Measurements from ENCODE around the gene EIF4ENIF1.
A peak's percentile ranks its signal among the peaks of the same experiment; 100 is the strongest.
"Not testable (repeated sequence)": the region's sequence is repeated elsewhere in the genome, so short reads cannot be mapped to it uniquely, and the experiment has no call there.

Gene EIF4ENIF1

GRCh38 chr22:31431950-31432349, 57.7 kb downstream of the EIF4ENIF1 start:
- H3K27ac ChIP-seq: no peak overlapping the region
- H3K4me3 ChIP-seq (ENCODE audit: low read depth, low read length): no peak overlapping the region
- H3K27me3 ChIP-seq (ENCODE audit: insufficient read depth, low read depth, severe bottlenecking): no peaks in the 10 kb centered on the region
- H3K9me3 ChIP-seq (ENCODE audit: severe bottlenecking): no peaks in the 10 kb centered on the region
- H3K36me3 ChIP-seq: peaks cover 86% of the 10 kb centered on the region
- TF ChIP-seq CTCF (IDR thresholded peaks at IDR 0.05; ENCODE audit: low read depth, low read length): no peak
- no peak for DNase-seq

GRCh38 chr22:31425331-31426050, 64.2 kb downstream of the EIF4ENIF1 start:
- Histone ChIP-seq H3K27ac (no peak overlapping the region), H3K4me3 (ENCODE audit: low read depth, low read length) (no peak overlapping the region), H3K9me3 (ENCODE audit: severe bottlenecking) (no peaks in the 10 kb centered on the region), H3K36me3 (peaks cover 92% of the 10 kb centered on the region), H3K27me3 (ENCODE audit: insufficient read depth, low read depth, severe bottlenecking) (no peaks in the 10 kb centered on the region)
- no peak for TF ChIP-seq CTCF (IDR thresholded peaks at IDR 0.05; ENCODE audit: low read depth, low read length)
- DNase-seq: no peak

GRCh38 chr22:31402350-31402749, 87.3 kb downstream of the EIF4ENIF1 start:
- H3K27me3 ChIP-seq (ENCODE audit: insufficient read depth, low read depth, severe bottlenecking): not testable (repeated sequence)

GRCh38 chr22:31400023-31400397, 89.6 kb downstream of the EIF4ENIF1 start:
- Histone ChIP-seq H3K36me3 (peaks cover 44% of the 10 kb centered on the region), H3K4me3 (ENCODE audit: low read depth, low read length) (peak overlapping the region; percentile 93), H3K9me3 (ENCODE audit: severe bottlenecking) (no peaks in the 10 kb centered on the region), H3K27me3 (ENCODE audit: insufficient read depth, low read depth, severe bottlenecking) (no peaks in the 10 kb centered on the region), H3K27ac (peak overlapping the region; percentile 92)
- TF ChIP-seq CTCF (IDR thresholded peaks at IDR 0.05; ENCODE audit: low read depth, low read length): no peak
- DNase-seq: peak; percentile 56

More at GRCh38 chr22:31402350-31402749, 87.3 kb downstream of the EIF4ENIF1 start:
- not testable (repeated sequence) for H3K27ac ChIP-seq; H3K9me3 ChIP-seq (ENCODE audit: severe bottlenecking); DNase-seq; H3K4me3 ChIP-seq (ENCODE audit: low read depth, low read length)
- H3K36me3 ChIP-seq: peaks cover 66% of the 10 kb centered on the region

GRCh38 chr22:31399211-31400022, 90.2 kb downstream of the EIF4ENIF1 start, which contains the start of gene DRG1:
DRG1 (plus strand) TSS chr22:31399604; CDS start chr22:31399684, 80 bp downstream.
- TF ChIP-seq CTCF (IDR thresholded peaks at IDR 0.05; ENCODE audit: low read depth, low read length): no peak
- H3K27ac ChIP-seq: peak within 1 kb of the TSS; percentile 92
- peak within 1 kb of the TSS; percentile 93 for H3K4me3 ChIP-seq (ENCODE audit: low read depth, low read length)
- peak; percentile 98 for DNase-seq
- peaks cover 38% of the 10 kb centered on the region for H3K36me3 ChIP-seq
- no peaks in the 10 kb centered on the region for H3K27me3 ChIP-seq (ENCODE audit: insufficient read depth, low read depth, severe bottlenecking)
- H3K9me3 ChIP-seq (ENCODE audit: severe bottlenecking): no peaks in the 10 kb centered on the region

GRCh38 chr22:31398231-31398630, 91.4 kb downstream of the EIF4ENIF1 start:
- Histone ChIP-seq H3K36me3 (peaks cover 27% of the 10 kb centered on the region), H3K27me3 (ENCODE audit: insufficient read depth, low read depth, severe bottlenecking) (no peaks in the 10 kb centered on the region), H3K27ac (peak overlapping the region; percentile 92), H3K9me3 (ENCODE audit: severe bottlenecking) (peaks cover 5% of the 10 kb centered on the region), H3K4me3 (ENCODE audit: low read depth, low read length) (no peak overlapping the region)
- no peak for TF ChIP-seq CTCF (IDR thresholded peaks at IDR 0.05; ENCODE audit: low read depth, low read length)
- peak; percentile 16 for DNase-seq

All from WERI-Rb-1 (cell line).